ENCODE data around the gene TRABD.
"Not testable (repeated sequence)": the region's sequence is repeated elsewhere in the genome, so short reads cannot be mapped to it uniquely, and the experiment has no call there.

Gene TRABD

GRCh38 chr22:50145721-50146438 lies 39.8 kb upstream of the TRABD start:
- no peak for TF ChIP-seq POLR2AphosphoS5 (IDR thresholded peaks at IDR 0.05; ENCODE audit: low read depth, low read length)
- no peak for FAIRE-seq

GRCh38 chr22:50146439-50147238 lies 39.1 kb upstream of the TRABD start:
- DNase-seq (ENCODE audit: insufficient read length) (no peak), FAIRE-seq (no peak)
- no peak for TF ChIP-seq TAF1 (IDR thresholded peaks at IDR 0.05; ENCODE audit: borderline replicate concordance, low read depth, low read length)
- no peak for TF ChIP-seq POLR2AphosphoS5 (IDR thresholded peaks at IDR 0.05; ENCODE audit: low read depth, low read length)
- TF ChIP-seq POLR2A (IDR thresholded peaks at IDR 0.05; ENCODE audit: low read depth, low read length): no peak

More at GRCh38 chr22:50145721-50146438, 39.8 kb upstream of the TRABD start:
- DNase-seq (ENCODE audit: insufficient read length): no peak

GRCh38 chr22:50147258-50148165 lies 38.2 kb upstream of the TRABD start:
- not testable (repeated sequence) for FAIRE-seq

GRCh38 chr22:50148166-50148500 lies 37.6 kb upstream of the TRABD start:
- TF ChIP-seq TAF1 (IDR thresholded peaks at IDR 0.05; ENCODE audit: borderline replicate concordance, low read depth, low read length): no peak
- TF ChIP-seq POLR2AphosphoS5 (IDR thresholded peaks at IDR 0.05; ENCODE audit: low read depth, low read length): no peak
- TF ChIP-seq POLR2A (IDR thresholded peaks at IDR 0.05; ENCODE audit: low read depth, low read length): no peak
- DNase-seq (ENCODE audit: insufficient read length): no peak
- FAIRE-seq: no peak

More at GRCh38 chr22:50147258-50148165, 38.2 kb upstream of the TRABD start:
- DNase-seq (ENCODE audit: insufficient read length): not testable (repeated sequence)

- peak; percentile 95 for DNase-seq (ENCODE audit: insufficient read length)
- FAIRE-seq: peak; percentile 96
- no peak for TF ChIP-seq POLR2AphosphoS5 (IDR thresholded peaks at IDR 0.05; ENCODE audit: low read depth, low read length)
- TF ChIP-seq POLR2A (IDR thresholded peaks at IDR 0.05; ENCODE audit: low read depth, low read length): no peak
- TF ChIP-seq TAF1 (IDR thresholded peaks at IDR 0.05; ENCODE audit: borderline replicate concordance, low read depth, low read length): no peak
Measured at GRCh38 chr22:50148991-50149721, 36.6 kb upstream of the TRABD start.

- TF ChIP-seq TAF1 (IDR thresholded peaks at IDR 0.05; ENCODE audit: borderline replicate concordance, low read depth, low read length): no peak
- TF ChIP-seq POLR2AphosphoS5 (IDR thresholded peaks at IDR 0.05; ENCODE audit: low read depth, low read length): no peak
- no peak for TF ChIP-seq POLR2A (IDR thresholded peaks at IDR 0.05; ENCODE audit: low read depth, low read length)
- DNase-seq (ENCODE audit: insufficient read length): no peak
- no peak for FAIRE-seq
Measured at GRCh38 chr22:50150161-50151129, 35.3 kb upstream of the TRABD start.

GRCh38 chr22:50151571-50152537 lies 33.9 kb upstream of the TRABD start:
- DNase-seq (ENCODE audit: insufficient read length): no peak
- no peak for TF ChIP-seq POLR2AphosphoS5 (IDR thresholded peaks at IDR 0.05; ENCODE audit: low read depth, low read length)
- TF ChIP-seq TAF1 (IDR thresholded peaks at IDR 0.05; ENCODE audit: borderline replicate concordance, low read depth, low read length): no peak
- TF ChIP-seq POLR2A (IDR thresholded peaks at IDR 0.05; ENCODE audit: low read depth, low read length): no peak
- no peak for FAIRE-seq

GRCh38 chr22:50153056-50153755 lies 32.5 kb upstream of the TRABD start:
- FAIRE-seq (no peak), DNase-seq (ENCODE audit: insufficient read length) (no peak)
- TF ChIP-seq POLR2A (IDR thresholded peaks at IDR 0.05; ENCODE audit: low read depth, low read length) (no peak), POLR2AphosphoS5 (IDR thresholded peaks at IDR 0.05; ENCODE audit: low read depth, low read length) (no peak), TAF1 (IDR thresholded peaks at IDR 0.05; ENCODE audit: borderline replicate concordance, low read depth, low read length) (no peak)

GRCh38 chr22:50153756-50154140 lies 32.0 kb upstream of the TRABD start:
- TF ChIP-seq POLR2AphosphoS5 (IDR thresholded peaks at IDR 0.05; ENCODE audit: low read depth, low read length) (no peak), TAF1 (IDR thresholded peaks at IDR 0.05; ENCODE audit: borderline replicate concordance, low read depth, low read length) (no peak)
- FAIRE-seq (no peak), DNase-seq (ENCODE audit: insufficient read length) (no peak)
